SK-N-SH (cell line): ENCODE results near the gene GALNT17. TPM values are rescaled to one million over a fixed set of nuclear protein-coding genes. Genes with fewer than 3 reads are reported as not detected.

ENCODE experiments used
- CTCF ChIA-PET: fragments of 300-600, 350-600 bp; formaldehyde crosslinking; extraction: SDS; loops from one replicate; lab custom pipeline; 2021; lab: Yijun Ruan, JAX
- POLR2A ChIA-PET: fragments of 350-600 bp; sonication (Branson Sonifier 250); formaldehyde crosslinking; extraction: SDS; loops from one replicate; lab custom pipeline; 2020; ENCODE audit warnings: antibody characterized with exemption, inconsistent platforms; lab: Yijun Ruan, JAX
- DNase-seq: peaks from one replicate; pipeline ENCODE4 v3.0.0; 2012
- H2AFZ ChIP-seq: fragments of 200-600 bp; sonication (generic); 2 replicates; pipeline ENCODE4 v1.8.1; 2016; ENCODE audit warnings: antibody characterized with exemption, mild to moderate bottlenecking, low read depth
- H3F3A ChIP-seq: fragments of 200-600 bp; sonication (generic); replicated peaks from 2 replicates; pipeline ENCODE3; 2016; ENCODE audit warnings: antibody characterized with exemption, mild to moderate bottlenecking; ENCODE audit not compliant: insufficient read depth
- H3K27ac ChIP-seq, 2 experiments: fragments of 200-500 bp in 1 of 2; fragments of 200-600 bp in 1 of 2; sonication (Bioruptor generic) in 1 of 2; sonication (generic), shearing (Covaris generic) in 1 of 2; 2 replicates each; pipeline versions ENCODE4 v1.5.1 to v1.6.1; 2014 to 2016; ENCODE audit warnings: low read depth in 2 of 2, inconsistent platforms in 1 of 2, low read length in 1 of 2, mild to moderate bottlenecking in 1 of 2, mixed read lengths in 1 of 2
- H3K27me3 ChIP-seq: fragments of 200-600 bp; sonication (generic), shearing (Covaris generic); 2 replicates; pipeline ENCODE4 v1.6.1; 2016; ENCODE audit warnings: mixed run types; ENCODE audit not compliant: insufficient read depth
- H3K36me3 ChIP-seq, 2 experiments: fragments of 200-500 bp in 1 of 2; fragments of 200-600 bp in 1 of 2; sonication (Bioruptor generic) in 1 of 2; sonication (generic) in 1 of 2; replicated peaks in 1 of 2; 2 replicates each; pipeline versions ENCODE3 to v1.5.1; 2014 to 2016; ENCODE audit warnings: low read length in 1 of 2, mild to moderate bottlenecking in 1 of 2; ENCODE audit not compliant: insufficient read depth in 2 of 2, control insufficient read depth in 1 of 2
- H3K4me1 ChIP-seq, 2 experiments: fragments of 200-500 bp in 1 of 2; fragments of 200-600 bp in 1 of 2; sonication (Bioruptor generic) in 1 of 2; sonication (generic), shearing (Covaris generic) in 1 of 2; 2 replicates each; pipeline versions ENCODE4 v1.5.1 to v1.6.1; 2014 to 2016; ENCODE audit warnings: low read depth in 1 of 2, low read length in 1 of 2, mixed run types in 1 of 2; ENCODE audit not compliant: insufficient read depth in 2 of 2, control insufficient read depth in 1 of 2
- H3K4me2 ChIP-seq: fragments of 200-600 bp; sonication (generic), shearing (Covaris generic); 2 replicates; pipeline ENCODE4 v1.6.1; 2017; ENCODE audit warnings: mixed run types
- H3K4me3 ChIP-seq, 2 experiments: fragments of 200-500 bp in 1 of 2; fragments of 200-600 bp in 1 of 2; sonication (Bioruptor generic) in 1 of 2; sonication (generic), shearing (Covaris generic) in 1 of 2; 2 replicates each; pipeline versions ENCODE4 v1.5.1 to v1.8.1; 2014 to 2016; ENCODE audit warnings: low read depth in 2 of 2, inconsistent platforms in 1 of 2, low read length in 1 of 2, mild to moderate bottlenecking in 1 of 2, mixed read lengths in 1 of 2, moderate library complexity in 1 of 2
- H3K79me2 ChIP-seq: fragments of 200-600 bp; sonication (generic); 2 replicates; pipeline ENCODE4 v1.8.1; 2017; ENCODE audit warnings: mild to moderate bottlenecking; ENCODE audit not compliant: insufficient read depth
- H3K9ac ChIP-seq: fragments of 200-600 bp; sonication (generic); 2 replicates; pipeline ENCODE4 v1.6.1; 2017; ENCODE audit warnings: mixed run types
- H3K9me2 ChIP-seq: fragments of 200-600 bp; sonication (generic); 2 replicates; pipeline ENCODE4 v1.6.1; 2017; ENCODE audit warnings: mixed run types
- H3K9me3 ChIP-seq: fragments of 200-600 bp; sonication (generic); 2 replicates; pipeline ENCODE4 v1.6.1; 2017; ENCODE audit warnings: mixed run types, mild to moderate bottlenecking, moderate library complexity
- H4K20me1 ChIP-seq: fragments of 200-600 bp; sonication (generic); 2 replicates; pipeline ENCODE4 v1.6.1; 2017; ENCODE audit warnings: mild to moderate bottlenecking, mixed run types; ENCODE audit not compliant: insufficient read depth
- EP300 ChIP-seq, 2 experiments: IDR thresholded peaks; 2 replicates each; pipeline versions ENCODE4 v1.4.0 to v1.6.1; 2012; ENCODE audit warnings: borderline replicate concordance in 1 of 2, low read depth in 1 of 2, low read length in 1 of 2
- EZH2phosphoT487 ChIP-seq: fragments of 200-600 bp; sonication (generic); IDR thresholded peaks from 2 replicates; pipeline ENCODE4 v1.6.1; 2017; ENCODE audit warnings: low read depth, mixed run types, mild to moderate bottlenecking, antibody characterized with exemption, moderate library complexity, borderline replicate concordance
- GABPA ChIP-seq: IDR thresholded peaks from 2 replicates; pipeline ENCODE4 v1.4.0; 2012; ENCODE audit warnings: low read depth, mild to moderate bottlenecking
- GATA2 ChIP-seq: sonication (generic); formaldehyde crosslinking; IDR thresholded peaks from 2 replicates; pipeline ENCODE4 v1.5.0; 2020; ENCODE audit warnings: mild to moderate bottlenecking, missing genetic modification reagents
- JUND ChIP-seq: IDR thresholded peaks from 2 replicates; pipeline ENCODE4 v1.4.0; 2012
- MEF2A ChIP-seq: IDR thresholded peaks from 2 replicates; pipeline ENCODE4 v1.4.0; 2012; ENCODE audit warnings: low read depth, borderline replicate concordance
- NFIC ChIP-seq: IDR thresholded peaks from 2 replicates; pipeline ENCODE4 v1.4.0; 2012; ENCODE audit warnings: borderline replicate concordance
- NRF1 ChIP-seq: IDR thresholded peaks from 2 replicates; pipeline ENCODE4 v1.6.1; 2012; ENCODE audit warnings: low read depth, mild to moderate bottlenecking, low read length
- POLR2AphosphoS5 ChIP-seq: IDR thresholded peaks from 2 replicates; pipeline ENCODE4 v1.6.1; 2012; ENCODE audit warnings: low read depth, low read length
- RCOR1 ChIP-seq: fragments of 150-350 bp; IDR thresholded peaks from 2 replicates; pipeline ENCODE4 v1.6.1; 2017; ENCODE audit warnings: antibody characterized with exemption, low read length
- RXRA ChIP-seq: IDR thresholded peaks from 2 replicates; pipeline ENCODE4 v1.4.0; 2012; ENCODE audit warnings: low read depth, mild to moderate bottlenecking, borderline replicate concordance
- SIN3A ChIP-seq: IDR thresholded peaks from 2 replicates; pipeline ENCODE4 v1.6.1; 2012; ENCODE audit warnings: low read depth, mild to moderate bottlenecking, low read length, moderate library complexity, borderline replicate concordance
- SMC3 ChIP-seq: IDR thresholded peaks from 2 replicates; pipeline ENCODE4 v1.6.1; 2012; ENCODE audit warnings: low read depth, low read length, improper control_type of control experiment
- TCF12 ChIP-seq: IDR thresholded peaks from 2 replicates; pipeline ENCODE4 v1.4.0; 2012
- TEAD4 ChIP-seq: IDR thresholded peaks from 2 replicates; pipeline ENCODE4 v1.4.0; 2012; ENCODE audit warnings: mild to moderate bottlenecking, borderline replicate concordance; ENCODE audit not compliant: insufficient read depth
- YY1 ChIP-seq: IDR thresholded peaks from 2 replicates; pipeline ENCODE4 v1.4.0; 2012; ENCODE audit warnings: low read depth, mild to moderate bottlenecking
- WGBS: methylation state at CpG from one replicate; pipeline ENCODE4 v1.1.6; 2017; ENCODE audit warnings: low lambda C conversion rate; 5-methylcytosine and 5-hydroxymethylcytosine counted together
- polyA plus RNA-seq, 3 experiments: library from polyadenylated mRNA; depleted of rRNA; stranded (reverse); fragments of >200 nt; gene quantifications; 2 replicates each; pipeline ENCODE4 v1.2.3, GENCODE V29; 2012
- TF ChIP-seq, protein P1 (sequence below): IDR thresholded peaks from 2 replicates; pipeline ENCODE4; 2012
- TF ChIP-seq, protein P2 (sequence below): IDR thresholded peaks from 2 replicates; pipeline ENCODE4 v1.4.0; 2012; ENCODE audit warnings: low read depth, borderline replicate concordance
- TF ChIP-seq, protein P3 (sequence below): IDR thresholded peaks from 2 replicates; pipeline ENCODE4 v1.4.0; 2012; ENCODE audit warnings: low read depth
- TF ChIP-seq, protein P4 (sequence below): fragments of 150-350 bp; IDR thresholded peaks from 2 replicates; pipeline ENCODE4 v1.6.1; 2017; ENCODE audit warnings: antibody characterized with exemption, low read length, low read depth, borderline replicate concordance
- TF ChIP-seq, protein P5 (sequence below): IDR thresholded peaks from 2 replicates; pipeline ENCODE4 v1.4.0; 2012; ENCODE audit warnings: low read depth, borderline replicate concordance

Gene GALNT17
- polyA plus RNA-seq, 1 of the 3 experiments (the other 2 are of a cell fraction), result not detected

DNA sequence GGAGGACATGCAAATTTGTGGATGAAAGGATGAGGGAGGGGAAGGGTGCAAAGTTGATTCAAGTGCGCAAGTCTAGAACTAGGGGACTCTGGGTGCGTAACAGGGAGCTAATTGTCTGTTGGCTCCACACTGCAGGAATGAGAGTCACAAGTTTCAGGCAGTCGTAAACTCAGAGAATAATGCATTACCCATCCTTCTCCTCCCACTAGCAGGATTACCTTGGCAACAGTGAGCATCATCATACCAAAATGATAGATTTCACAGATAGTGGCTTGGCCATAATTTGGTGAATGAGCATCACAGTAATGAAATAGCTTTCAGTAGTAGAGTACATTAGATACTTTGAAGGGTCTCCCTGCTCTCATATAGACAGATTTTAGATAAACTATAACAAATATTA is 565.5 kb downstream of the GALNT17 start:
- Histone ChIP-seq H3K9me3 (no peaks in the 10 kb centered on the region; the same call in 1 of the 2 replicates), H3K4me2 (no peak overlapping the region), H4K20me1 (no peaks in the 10 kb centered on the region), H3K79me2 (no peaks in the 10 kb centered on the region), H3K4me3 (no peak overlapping the region), H3K9me2 (0 out of 2 replicates have a peak, but pooled peaks cover 4% of the 10 kb centered on the region), H3K9ac (no peak overlapping the region), H2AFZ (no peak overlapping the region), H3F3A (no peaks in the 10 kb centered on the region), H3K27me3 (no peaks in the 10 kb centered on the region), H3K27ac (no peak overlapping the region), H3K4me1 (no peaks in the 10 kb centered on the region), H3K36me3 (no peaks in the 10 kb centered on the region)
- no peak for DNase-seq
- TF ChIP-seq GATA2 (CRISPR knock-in tag) (no peak), NFIC (no peak), SIN3A (no peak), SMC3 (no peak), NRF1 (no peak), RCOR1 (no peak), POLR2AphosphoS5 (no peak), RXRA (no peak), EZH2phosphoT487 (no peak), GABPA (no peak), JUND (no peak), YY1 (no peak), TCF12 (no peak), TEAD4 (no peak)
- TF ChIP-seq, protein P1, sequence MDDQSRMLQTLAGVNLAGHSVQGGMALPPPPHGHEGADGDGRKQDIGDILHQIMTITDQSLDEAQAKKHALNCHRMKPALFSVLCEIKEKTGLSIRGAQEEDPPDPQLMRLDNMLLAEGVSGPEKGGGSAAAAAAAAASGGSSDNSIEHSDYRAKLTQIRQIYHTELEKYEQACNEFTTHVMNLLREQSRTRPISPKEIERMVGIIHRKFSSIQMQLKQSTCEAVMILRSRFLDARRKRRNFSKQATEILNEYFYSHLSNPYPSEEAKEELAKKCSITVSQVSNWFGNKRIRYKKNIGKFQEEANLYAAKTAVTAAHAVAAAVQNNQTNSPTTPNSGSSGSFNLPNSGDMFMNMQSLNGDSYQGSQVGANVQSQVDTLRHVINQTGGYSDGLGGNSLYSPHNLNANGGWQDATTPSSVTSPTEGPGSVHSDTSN, result no peak
- TF ChIP-seq, protein P2, sequence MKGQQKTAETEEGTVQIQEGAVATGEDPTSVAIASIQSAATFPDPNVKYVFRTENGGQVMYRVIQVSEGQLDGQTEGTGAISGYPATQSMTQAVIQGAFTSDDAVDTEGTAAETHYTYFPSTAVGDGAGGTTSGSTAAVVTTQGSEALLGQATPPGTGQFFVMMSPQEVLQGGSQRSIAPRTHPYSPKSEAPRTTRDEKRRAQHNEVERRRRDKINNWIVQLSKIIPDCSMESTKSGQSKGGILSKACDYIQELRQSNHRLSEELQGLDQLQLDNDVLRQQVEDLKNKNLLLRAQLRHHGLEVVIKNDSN, result no peak
- TF ChIP-seq, protein P3, sequence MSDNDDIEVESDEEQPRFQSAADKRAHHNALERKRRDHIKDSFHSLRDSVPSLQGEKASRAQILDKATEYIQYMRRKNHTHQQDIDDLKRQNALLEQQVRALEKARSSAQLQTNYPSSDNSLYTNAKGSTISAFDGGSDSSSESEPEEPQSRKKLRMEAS, result no peak
- WGBS, result 36% methylated on average over 3 of the region's 3 CpGs
- ChIA-PET POLR2A (no interaction called here), CTCF (no interaction called here)

DNA sequence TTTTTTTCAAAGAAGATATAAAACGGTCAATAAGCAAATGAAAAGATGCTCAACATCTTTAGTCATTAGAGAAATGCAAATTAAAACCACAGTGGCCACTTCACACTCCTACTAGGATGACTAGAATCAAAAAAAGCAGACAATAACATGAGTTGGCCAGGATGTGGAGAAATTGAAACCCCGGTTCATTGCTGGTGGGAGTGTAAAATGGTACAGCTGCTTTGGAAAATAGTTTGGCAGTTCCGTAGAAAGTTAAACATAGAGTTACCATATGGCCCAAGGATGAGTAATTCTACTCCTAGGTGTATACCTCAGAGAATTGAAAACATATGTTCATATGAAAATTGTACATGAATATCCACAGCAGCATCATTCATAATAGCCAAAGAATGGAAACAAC is 573.3 kb downstream of the GALNT17 start:
- WGBS, result 5% methylated on average over 3 of the region's 3 CpGs

More for the DNA sequence above, 573.3 kb downstream of the GALNT17 start:
- Histone ChIP-seq H3K9ac (no peak overlapping the region), H3K27me3 (no peaks in the 10 kb centered on the region), H3K4me3 (no peak overlapping the region), H3K79me2 (no peaks in the 10 kb centered on the region), H3K9me3 (no peaks in the 10 kb centered on the region), H3K4me1 (no peaks in the 10 kb centered on the region), H3K36me3 (no peaks in the 10 kb centered on the region), H3F3A (no peaks in the 10 kb centered on the region), H3K9me2 (no peaks in the 10 kb centered on the region), H2AFZ (no peak overlapping the region), H3K4me2 (no peak overlapping the region), H4K20me1 (no peaks in the 10 kb centered on the region), H3K27ac (no peak overlapping the region)
- no peak for TF ChIP-seq EP300 (IDR thresholded peaks at IDR 0.05; ENCODE audit: borderline replicate concordance in 1 of 2, low read depth in 1 of 2, low read length in 1 of 2)
- no peak for TF ChIP-seq MEF2A
- TF ChIP-seq RCOR1, result no peak
- TF ChIP-seq, protein P4, sequence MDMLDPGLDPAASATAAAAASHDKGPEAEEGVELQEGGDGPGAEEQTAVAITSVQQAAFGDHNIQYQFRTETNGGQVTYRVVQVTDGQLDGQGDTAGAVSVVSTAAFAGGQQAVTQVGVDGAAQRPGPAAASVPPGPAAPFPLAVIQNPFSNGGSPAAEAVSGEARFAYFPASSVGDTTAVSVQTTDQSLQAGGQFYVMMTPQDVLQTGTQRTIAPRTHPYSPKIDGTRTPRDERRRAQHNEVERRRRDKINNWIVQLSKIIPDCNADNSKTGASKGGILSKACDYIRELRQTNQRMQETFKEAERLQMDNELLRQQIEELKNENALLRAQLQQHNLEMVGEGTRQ, result no peak
- TF ChIP-seq, protein P5, sequence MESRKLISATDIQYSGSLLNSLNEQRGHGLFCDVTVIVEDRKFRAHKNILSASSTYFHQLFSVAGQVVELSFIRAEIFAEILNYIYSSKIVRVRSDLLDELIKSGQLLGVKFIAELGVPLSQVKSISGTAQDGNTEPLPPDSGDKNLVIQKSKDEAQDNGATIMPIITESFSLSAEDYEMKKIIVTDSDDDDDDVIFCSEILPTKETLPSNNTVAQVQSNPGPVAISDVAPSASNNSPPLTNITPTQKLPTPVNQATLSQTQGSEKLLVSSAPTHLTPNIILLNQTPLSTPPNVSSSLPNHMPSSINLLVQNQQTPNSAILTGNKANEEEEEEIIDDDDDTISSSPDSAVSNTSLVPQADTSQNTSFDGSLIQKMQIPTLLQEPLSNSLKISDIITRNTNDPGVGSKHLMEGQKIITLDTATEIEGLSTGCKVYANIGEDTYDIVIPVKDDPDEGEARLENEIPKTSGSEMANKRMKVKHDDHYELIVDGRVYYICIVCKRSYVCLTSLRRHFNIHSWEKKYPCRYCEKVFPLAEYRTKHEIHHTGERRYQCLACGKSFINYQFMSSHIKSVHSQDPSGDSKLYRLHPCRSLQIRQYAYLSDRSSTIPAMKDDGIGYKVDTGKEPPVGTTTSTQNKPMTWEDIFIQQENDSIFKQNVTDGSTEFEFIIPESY, result no peak
- CTCF ChIA-PET, result no interaction called here
- POLR2A ChIA-PET, result no interaction called here
- DNase-seq, result no peak
